Measurements from ENCODE around the gene GHR.
"Not testable (repeated sequence)": the region's sequence is repeated elsewhere in the genome, so short reads cannot be mapped to it uniquely, and the experiment has no call there.

GHR gene

GRCh38 chr5:42656651-42657015, 233.4 kb downstream of the GHR start:
- Histone ChIP-seq H3K27me3 (ENCODE audit: control insufficient read depth in 1 of 2, insufficient read depth in 2 of 2, low read length in 2 of 2) (no peaks in the 10 kb centered on the region), H3K9ac (ENCODE audit: low read length in 2 of 2) (no peak overlapping the region), H3K4me1 (ENCODE audit: control insufficient read depth, insufficient read depth, low read length) (no peaks in the 10 kb centered on the region), H3K36me3 (ENCODE audit: control insufficient read depth in 2 of 2, insufficient read depth in 2 of 2, low read length in 2 of 2) (no peaks in the 10 kb centered on the region), H3K9me3 (ENCODE audit: control insufficient read depth in 2 of 2, low read length in 2 of 2) (no peaks in the 10 kb centered on the region), H3K27ac (ENCODE audit: low read length) (no peak overlapping the region), H3K4me3 (ENCODE audit: low read length in 2 of 2) (peak overlapping the region; percentile 29 to 42)

DNA sequence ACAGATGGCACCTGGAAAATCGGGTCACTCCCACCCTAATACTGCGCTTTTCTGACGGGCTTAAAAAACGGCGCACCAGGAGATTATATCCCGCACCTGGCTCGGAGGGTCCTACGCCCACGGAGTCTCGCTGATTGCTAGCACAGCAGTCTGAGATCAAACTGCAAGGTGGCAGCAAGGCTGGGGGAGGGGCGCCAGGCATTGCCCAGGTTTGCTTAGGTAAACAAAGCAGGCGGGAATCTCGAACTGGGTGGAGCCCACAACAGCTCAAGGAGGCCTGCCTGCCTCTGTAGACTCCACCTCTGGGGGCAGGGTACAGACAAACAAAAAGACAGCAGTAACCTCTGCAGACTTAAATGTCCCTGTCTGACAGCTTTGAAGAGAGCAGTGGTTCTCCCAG, 236.6 kb downstream of the GHR start:
- H3K9ac ChIP-seq (ENCODE audit: low read length in 2 of 2); H3K4me3 ChIP-seq (ENCODE audit: low read length in 2 of 2); H3K36me3 ChIP-seq (ENCODE audit: control insufficient read depth in 2 of 2, insufficient read depth in 2 of 2, low read length in 2 of 2); H3K4me1 ChIP-seq (ENCODE audit: control insufficient read depth, insufficient read depth, low read length); H3K9me3 ChIP-seq (ENCODE audit: control insufficient read depth in 2 of 2, low read length in 2 of 2); H3K27me3 ChIP-seq (ENCODE audit: control insufficient read depth in 1 of 2, insufficient read depth in 2 of 2, low read length in 2 of 2); H3K27ac ChIP-seq (ENCODE audit: low read length): not testable (repeated sequence)

- H3K9ac ChIP-seq (ENCODE audit: low read length in 2 of 2), result no peak overlapping the region
- H3K36me3 ChIP-seq (ENCODE audit: control insufficient read depth in 2 of 2, insufficient read depth in 2 of 2, low read length in 2 of 2), result no peaks in the 10 kb centered on the region
- H3K4me3 ChIP-seq (ENCODE audit: low read length in 2 of 2), result no peak overlapping the region
- H3K27ac ChIP-seq (ENCODE audit: low read length), result no peak overlapping the region
- H3K9me3 ChIP-seq (ENCODE audit: control insufficient read depth in 2 of 2, low read length in 2 of 2), result no peaks in the 10 kb centered on the region
- no peaks in the 10 kb centered on the region for H3K27me3 ChIP-seq (ENCODE audit: control insufficient read depth in 1 of 2, insufficient read depth in 2 of 2, low read length in 2 of 2)
- no peaks in the 10 kb centered on the region for H3K4me1 ChIP-seq (ENCODE audit: control insufficient read depth, insufficient read depth, low read length)
Observed at GRCh38 chr5:42665857-42666256, 242.6 kb downstream of the GHR start.

DNA sequence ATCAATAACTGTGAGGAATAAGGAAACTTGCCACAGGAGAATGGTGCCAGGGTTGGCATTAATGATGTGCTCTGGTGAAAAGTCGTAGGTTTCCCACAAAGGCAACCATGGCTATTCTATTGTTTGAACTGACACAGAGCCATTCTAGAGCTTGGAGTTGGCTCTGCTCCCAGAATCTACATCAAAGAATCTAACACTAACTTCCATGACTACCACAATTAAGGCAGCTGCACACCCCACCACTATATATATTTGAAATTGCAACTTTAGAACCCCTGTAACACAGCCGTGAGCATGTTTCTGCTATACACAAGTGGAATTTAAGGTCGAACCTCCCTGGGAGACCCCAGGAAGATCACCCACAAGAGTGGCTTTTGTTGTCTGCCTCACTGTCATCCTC, 243.6 kb downstream of the GHR start:
- Histone ChIP-seq H3K9me3 (ENCODE audit: control insufficient read depth in 2 of 2, low read length in 2 of 2) (no peaks in the 10 kb centered on the region), H3K36me3 (ENCODE audit: control insufficient read depth in 2 of 2, insufficient read depth in 2 of 2, low read length in 2 of 2) (no peaks in the 10 kb centered on the region), H3K4me1 (ENCODE audit: control insufficient read depth, insufficient read depth, low read length) (no peaks in the 10 kb centered on the region), H3K9ac (ENCODE audit: low read length in 2 of 2) (no peak overlapping the region), H3K27me3 (ENCODE audit: control insufficient read depth in 1 of 2, insufficient read depth in 2 of 2, low read length in 2 of 2) (no peaks in the 10 kb centered on the region), H3K4me3 (ENCODE audit: low read length in 2 of 2) (no peak overlapping the region), H3K27ac (ENCODE audit: low read length) (no peak overlapping the region)

DNA sequence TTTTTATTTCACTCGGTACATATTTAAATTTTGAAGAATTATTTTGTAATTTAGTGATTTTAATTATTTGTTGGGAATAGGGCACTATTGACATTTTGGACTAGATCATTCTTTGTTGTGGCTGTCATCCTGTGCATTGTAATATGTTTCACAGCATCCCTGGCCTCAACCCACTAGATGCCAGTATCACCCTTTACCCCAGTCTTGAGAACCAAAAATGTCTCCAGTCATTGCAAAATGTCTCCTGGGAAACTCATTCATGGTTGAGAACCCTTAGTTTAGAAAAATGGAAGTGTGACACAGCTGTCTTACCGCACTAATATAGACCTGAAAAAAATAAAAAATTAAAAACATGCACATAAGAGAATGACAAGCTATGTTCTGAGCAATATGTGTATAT, 245.0 kb downstream of the GHR start:
- Histone ChIP-seq H3K27me3 (ENCODE audit: control insufficient read depth in 1 of 2, insufficient read depth in 2 of 2, low read length in 2 of 2) (no peaks in the 10 kb centered on the region), H3K27ac (ENCODE audit: low read length) (no peak overlapping the region), H3K9ac (ENCODE audit: low read length in 2 of 2) (no peak overlapping the region), H3K4me1 (ENCODE audit: control insufficient read depth, insufficient read depth, low read length) (no peaks in the 10 kb centered on the region), H3K36me3 (ENCODE audit: control insufficient read depth in 2 of 2, insufficient read depth in 2 of 2, low read length in 2 of 2) (no peaks in the 10 kb centered on the region), H3K9me3 (ENCODE audit: control insufficient read depth in 2 of 2, low read length in 2 of 2) (peaks cover 0 to 3% of the 10 kb centered on the region in 2 donors), H3K4me3 (ENCODE audit: low read length in 2 of 2) (no peak overlapping the region)

GRCh38 chr5:42672925-42673324, 249.7 kb downstream of the GHR start:
- Histone ChIP-seq H3K9me3 (ENCODE audit: control insufficient read depth in 2 of 2, low read length in 2 of 2) (peaks cover 0 to 3% of the 10 kb centered on the region in 2 donors), H3K4me3 (ENCODE audit: low read length in 2 of 2) (no peak overlapping the region), H3K9ac (ENCODE audit: low read length in 2 of 2) (no peak overlapping the region), H3K4me1 (ENCODE audit: control insufficient read depth, insufficient read depth, low read length) (no peaks in the 10 kb centered on the region), H3K36me3 (ENCODE audit: control insufficient read depth in 2 of 2, insufficient read depth in 2 of 2, low read length in 2 of 2) (no peaks in the 10 kb centered on the region), H3K27me3 (ENCODE audit: control insufficient read depth in 1 of 2, insufficient read depth in 2 of 2, low read length in 2 of 2) (no peaks in the 10 kb centered on the region), H3K27ac (ENCODE audit: low read length) (no peak overlapping the region)

DNA sequence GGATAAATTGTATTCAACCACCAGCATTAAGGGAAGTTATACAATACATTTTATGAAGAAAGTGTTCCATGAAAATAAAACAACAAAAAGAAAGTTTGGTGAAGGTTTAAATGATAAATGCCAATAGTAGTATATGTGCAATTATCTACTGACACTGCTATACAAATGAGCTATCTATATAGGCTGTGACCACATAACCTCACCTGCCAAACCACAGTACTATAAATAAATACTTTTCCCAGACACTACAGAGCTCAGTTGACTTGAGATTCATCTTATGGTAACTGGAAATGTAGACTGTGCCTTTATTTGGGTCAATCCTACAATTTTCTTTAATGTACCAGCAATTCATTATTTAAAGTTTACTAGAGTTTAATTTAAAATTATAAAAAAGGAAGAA, 252.4 kb downstream of the GHR start:
- Histone ChIP-seq H3K4me1 (ENCODE audit: control insufficient read depth, insufficient read depth, low read length) (no peaks in the 10 kb centered on the region), H3K9ac (ENCODE audit: low read length in 2 of 2) (no peak overlapping the region), H3K36me3 (ENCODE audit: control insufficient read depth in 2 of 2, insufficient read depth in 2 of 2, low read length in 2 of 2) (no peaks in the 10 kb centered on the region), H3K27me3 (ENCODE audit: control insufficient read depth in 1 of 2, insufficient read depth in 2 of 2, low read length in 2 of 2) (no peaks in the 10 kb centered on the region), H3K4me3 (ENCODE audit: low read length in 2 of 2) (no peak overlapping the region), H3K27ac (ENCODE audit: low read length) (no peak overlapping the region), H3K9me3 (ENCODE audit: control insufficient read depth in 2 of 2, low read length in 2 of 2) (peaks cover 0 to 3% of the 10 kb centered on the region in 2 donors)

- H3K27ac ChIP-seq (ENCODE audit: low read length), result no peak overlapping the region
- no peaks in the 10 kb centered on the region for H3K4me1 ChIP-seq (ENCODE audit: control insufficient read depth, insufficient read depth, low read length)
- no peaks in the 10 kb centered on the region for H3K27me3 ChIP-seq (ENCODE audit: control insufficient read depth in 1 of 2, insufficient read depth in 2 of 2, low read length in 2 of 2)
- no peaks in the 10 kb centered on the region for H3K36me3 ChIP-seq (ENCODE audit: control insufficient read depth in 2 of 2, insufficient read depth in 2 of 2, low read length in 2 of 2)
- no peak overlapping the region for H3K9ac ChIP-seq (ENCODE audit: low read length in 2 of 2)
- H3K4me3 ChIP-seq (ENCODE audit: low read length in 2 of 2), result no peak overlapping the region
- H3K9me3 ChIP-seq (ENCODE audit: control insufficient read depth in 2 of 2, low read length in 2 of 2), result peaks cover 0 to 3% of the 10 kb centered on the region in 2 donors
Observed at GRCh38 chr5:42676362-42676761, 253.1 kb downstream of the GHR start.

- Histone ChIP-seq H3K4me3 (ENCODE audit: low read length in 2 of 2) (no peak overlapping the region), H3K9ac (ENCODE audit: low read length in 2 of 2) (no peak overlapping the region)
Observed at GRCh38 chr5:42677156-42677842, 254.1 kb downstream of the GHR start.

DNA sequence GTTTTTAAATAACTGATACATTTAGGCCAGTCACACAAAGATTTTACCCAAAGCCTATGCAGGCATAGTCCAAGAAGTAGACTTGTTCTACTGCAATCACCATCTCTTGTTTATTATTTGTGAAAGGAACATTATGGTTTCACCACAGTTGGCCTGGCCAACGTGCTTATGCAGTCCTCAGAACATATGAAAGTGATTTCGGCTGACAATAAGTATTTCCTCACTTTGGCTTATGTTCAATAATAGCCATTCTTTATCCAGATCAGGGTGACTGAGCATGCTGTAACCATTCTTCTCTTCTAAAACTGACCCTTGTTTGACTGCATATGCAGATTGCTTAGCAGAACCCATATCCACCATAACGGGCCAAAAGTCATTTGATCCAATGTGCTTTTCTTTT, 256.8 kb downstream of the GHR start:
- Histone ChIP-seq H3K9ac (ENCODE audit: low read length in 2 of 2) (no peak overlapping the region), H3K4me3 (ENCODE audit: low read length in 2 of 2) (no peak overlapping the region), H3K9me3 (ENCODE audit: control insufficient read depth in 2 of 2, low read length in 2 of 2) (peaks cover 2 to 3% of the 10 kb centered on the region in 2 donors), H3K36me3 (ENCODE audit: control insufficient read depth in 2 of 2, insufficient read depth in 2 of 2, low read length in 2 of 2) (no peaks in the 10 kb centered on the region), H3K4me1 (ENCODE audit: control insufficient read depth, insufficient read depth, low read length) (no peaks in the 10 kb centered on the region), H3K27me3 (ENCODE audit: control insufficient read depth in 1 of 2, insufficient read depth in 2 of 2, low read length in 2 of 2) (no peaks in the 10 kb centered on the region), H3K27ac (ENCODE audit: low read length) (no peak overlapping the region)

More at GRCh38 chr5:42677156-42677842, 254.1 kb downstream of the GHR start:
- Histone ChIP-seq H3K27ac (ENCODE audit: low read length) (no peak overlapping the region), H3K4me1 (ENCODE audit: control insufficient read depth, insufficient read depth, low read length) (no peaks in the 10 kb centered on the region), H3K27me3 (ENCODE audit: control insufficient read depth in 1 of 2, insufficient read depth in 2 of 2, low read length in 2 of 2) (no peaks in the 10 kb centered on the region), H3K36me3 (ENCODE audit: control insufficient read depth in 2 of 2, insufficient read depth in 2 of 2, low read length in 2 of 2) (no peaks in the 10 kb centered on the region), H3K9me3 (ENCODE audit: control insufficient read depth in 2 of 2, low read length in 2 of 2) (peaks cover 1 to 2% of the 10 kb centered on the region in 2 donors)

GRCh38 chr5:42685078-42685477, 261.8 kb downstream of the GHR start:
- H3K27ac ChIP-seq (ENCODE audit: low read length); H3K9ac ChIP-seq (ENCODE audit: low read length in 2 of 2); H3K27me3 ChIP-seq (ENCODE audit: control insufficient read depth in 1 of 2, insufficient read depth in 2 of 2, low read length in 2 of 2); H3K4me1 ChIP-seq (ENCODE audit: control insufficient read depth, insufficient read depth, low read length); H3K36me3 ChIP-seq (ENCODE audit: control insufficient read depth in 2 of 2, insufficient read depth in 2 of 2, low read length in 2 of 2); H3K9me3 ChIP-seq (ENCODE audit: control insufficient read depth in 2 of 2, low read length in 2 of 2); H3K4me3 ChIP-seq (ENCODE audit: low read length in 2 of 2): not testable (repeated sequence)

Measured in stomach smooth muscle (tissue), 2 donors.